HepG2 (cell line): ENCODE data around the gene SSPN. TPM values are rescaled to one million over a fixed set of nuclear protein-coding genes. Genes with fewer than 3 reads are reported as not detected.

Experiments
- ATAC-seq: fragments of 200-7000 bp; cut with Tn5 transposase; 3 replicates; pipeline ENCODE4 v1.9.1; 2020; ENCODE audit warnings: mild to moderate bottlenecking, moderate library complexity
- BruUV-seq: library from RNA; stranded (reverse); fragments of 400-500 nt; replicated peaks from 2 replicates; lab custom pipeline; 2021; lab: Mats Ljungman, UMichigan
- CTCF ChIA-PET: fragments of 300-600 bp; formaldehyde crosslinking; extraction: SDS; loops from one replicate; lab custom pipeline; 2021; ENCODE audit warnings: low total read pairs, inconsistent platforms, low intra/inter-chr PET ratio; lab: Yijun Ruan, JAX
- POLR2A ChIA-PET: fragments of 350-600 bp; sonication (Branson Sonifier 250); formaldehyde crosslinking; loops from one replicate; lab custom pipeline; 2020; ENCODE audit warnings: antibody characterized with exemption, inconsistent platforms; lab: Yijun Ruan, JAX
- DNase-seq: peaks from one replicate; pipeline ENCODE4 v3.0.0-alpha.2; 2015; ENCODE audit warnings: low spot score
- FAIRE-seq: peaks from 3 replicates; lab custom pipeline; 2011; peaks lifted over from hg19 to GRCh38; lab: Jason Lieb, UNC
- H2AFZ ChIP-seq: one replicate; pipeline ENCODE4 v1.6.1; 2011; ENCODE audit warnings: low read length, inconsistent platforms
- H3K27ac ChIP-seq: fragments of 300-600 bp; 3 replicates; pipeline ENCODE4 v1.8.0; 2011; ENCODE audit warnings: mixed run types, mild to moderate bottlenecking, mixed read lengths, low read length, inconsistent platforms; ENCODE audit not compliant: insufficient read depth; ENCODE audit errors: extremely low read length
- H3K27me3 ChIP-seq, 2 experiments: fragments of 200-600 bp in 1 of 2; 2 replicates in 1 of 2; 3 replicates in 1 of 2; pipeline versions ENCODE4 v1.6.0 to v1.8.0; 2011; ENCODE audit warnings: low read length in 2 of 2, mild to moderate bottlenecking in 2 of 2, moderate library complexity in 2 of 2, inconsistent platforms in 1 of 2; ENCODE audit not compliant: insufficient read depth in 2 of 2, control insufficient read depth in 1 of 2
- H3K36me3 ChIP-seq, 2 experiments: fragments of 200-600 bp in 1 of 2; replicated peaks in 1 of 2; 2 replicates in 1 of 2; 3 replicates in 1 of 2; pipeline versions ENCODE4 v1.5.1 to v1.8.0; 2011; ENCODE audit warnings: low read length in 2 of 2, inconsistent platforms in 1 of 2; ENCODE audit not compliant: insufficient read depth in 2 of 2, control insufficient read depth in 1 of 2
- H3K4me1 ChIP-seq: 2 replicates; pipeline ENCODE4 v1.5.1; 2012; ENCODE audit warnings: low read length, inconsistent platforms; ENCODE audit not compliant: insufficient read depth
- H3K4me2 ChIP-seq: 2 replicates; pipeline ENCODE4 v1.6.0; 2011; ENCODE audit warnings: low read depth, low read length, inconsistent platforms
- H3K4me3 ChIP-seq, 3 experiments: fragments of 200-600 bp in 1 of 3; sonication (generic), shearing (Covaris generic) in 1 of 3; replicated peaks in 1 of 3; 2 replicates each; pipeline ENCODE4 v1.5.1; 2011 to 2016; ENCODE audit warnings: low read length in 3 of 3, inconsistent platforms in 2 of 3, low read depth in 2 of 3, mild to moderate bottlenecking in 2 of 3, control low read depth in 1 of 3, mixed read lengths in 1 of 3; ENCODE audit not compliant: insufficient read depth in 1 of 3
- H3K79me2 ChIP-seq: one replicate; pipeline ENCODE4 v1.6.1; 2011; ENCODE audit warnings: low read length, inconsistent platforms; ENCODE audit not compliant: insufficient read depth
- H3K9ac ChIP-seq: 2 replicates; pipeline ENCODE4 v1.6.0; 2011; ENCODE audit warnings: mild to moderate bottlenecking, low read depth, low read length, inconsistent platforms; ENCODE audit not compliant: insufficient read depth
- H3K9me3 ChIP-seq: 2 replicates; pipeline ENCODE4 v1.5.1; 2012; ENCODE audit warnings: mild to moderate bottlenecking, low read length
- H4K20me1 ChIP-seq: 2 replicates; pipeline ENCODE4 v1.6.0; 2011; ENCODE audit warnings: inconsistent platforms, mild to moderate bottlenecking, low read length, moderate library complexity; ENCODE audit not compliant: insufficient read depth
- FOXA3 ChIP-seq: IDR thresholded peaks from 2 replicates; pipeline ENCODE4 v1.6.1; 2016; ENCODE audit warnings: missing genetic modification reagents, missing compliant biosample characterization
- ZBTB3 ChIP-seq: sonication (generic); formaldehyde crosslinking; IDR thresholded peaks from 2 replicates; pipeline ENCODE4 v1.4.0; 2020; ENCODE audit warnings: low read depth, mild to moderate bottlenecking, moderate library complexity, missing genetic modification reagents, borderline replicate concordance
- ZNF503 ChIP-seq: sonication (generic); formaldehyde crosslinking; IDR thresholded peaks from 2 replicates; pipeline ENCODE4 v1.4.0; 2020; ENCODE audit warnings: missing genetic modification reagents
- ZNF746 ChIP-seq: sonication (generic); formaldehyde crosslinking; IDR thresholded peaks from 2 replicates; pipeline ENCODE4 v1.8.0; 2022; ENCODE audit warnings: mild to moderate bottlenecking, missing genetic modification reagents
- WGBS: methylation state at CpG from one replicate; pipeline ENCODE4 v1.1.6; 2017; ENCODE audit warnings: low lambda C conversion rate; 5-methylcytosine and 5-hydroxymethylcytosine counted together
- in situ Hi-C: cut with HindIII; loops from 2 replicates; pipeline ENCODE4 v1.10.0; 2017; ENCODE audit warnings: low pct_unique_long_range_greater_than_20kb; ENCODE audit not compliant: extremely low pct_ligation_motif_present
- intact Hi-C: fragments of 100-400 bp; cut with micrococcal nuclease; formaldehyde crosslinking; loops from one replicate; pipeline ENCODE4 v1.10.0; 2022; ENCODE audit not compliant: unreplicated experiment
- polyA plus RNA-seq, 8 experiments: library from polyadenylated mRNA; depleted of rRNA in 3 of 8; stranded (reverse) in 7 of 8; unstranded in 1 of 8; fragments of >200 nt; fragmentation: Illumina TruSeq in 4 of 8; extraction: Trizol in 4 of 8; gene quantifications; 2 replicates each; pipeline versions ENCODE4 v1.2.1 to v1.2.3, GENCODE V29; 2011 to 2016; ENCODE audit warnings: low read depth in 4 of 8, missing spikeins in 1 of 8, mixed read lengths in 1 of 8; ENCODE audit not compliant: insufficient read depth in 1 of 8
- total RNA-seq, 5 experiments: library from RNA; depleted of rRNA; stranded (reverse); fragments of >200 nt; fragmentation: Illumina TruSeq; extraction: Trizol; gene quantifications; 2 replicates each; pipeline ENCODE4 v1.2.3, GENCODE V29; 2016; ENCODE audit warnings: low read depth in 1 of 5
- TF ChIP-seq, protein P1 (sequence below): sonication (generic); formaldehyde crosslinking; IDR thresholded peaks from 2 replicates; pipeline ENCODE4 v1.9.0; 2021; ENCODE audit warnings: missing genetic modification reagents, mild to moderate bottlenecking, borderline replicate concordance

SSPN gene
- total and polyA plus RNA-seq, 2 of the 13 experiments (the other 11 are each of a cell fraction or from before 2014, with no cell fraction given): not detected

DNA sequence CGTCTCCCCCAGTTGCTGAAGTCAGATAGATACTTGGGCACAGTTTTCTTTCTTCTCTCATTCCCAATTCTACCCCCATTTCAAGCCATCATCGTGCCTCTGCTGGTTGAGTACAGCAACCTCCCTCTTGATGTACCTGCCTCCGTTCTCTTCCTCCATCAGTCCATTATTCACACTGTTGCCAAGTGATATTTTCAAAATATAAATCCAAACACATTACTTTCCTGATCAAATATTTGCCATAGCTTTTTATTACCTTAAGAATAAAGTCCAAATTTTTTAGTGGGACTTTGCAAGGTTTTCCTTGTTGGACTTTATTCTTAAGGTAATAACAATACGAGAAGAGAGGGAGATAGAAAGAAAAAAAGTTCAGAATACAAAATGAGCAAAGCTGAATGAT, 18.6 kb upstream of the SSPN start:
- in situ Hi-C loops: no loop called here
- no peak overlapping the region for H3K4me3 ChIP-seq
- CTCF ChIA-PET: no interaction called here

More for the DNA sequence above, 18.6 kb upstream of the SSPN start:
- WGBS: 25% methylated on average over 4 of the region's 4 CpGs
- Histone ChIP-seq H3K27me3 (peaks cover 0 to 16% of the 10 kb centered on the region in 2 experiments; a peak in 2 of 5 replicates), H3K9ac (no peak overlapping the region), H3K27ac (no peak overlapping the region), H2AFZ (no peak overlapping the region), H3K79me2 (no peaks in the 10 kb centered on the region), H3K4me1 (no peaks in the 10 kb centered on the region), H3K4me2 (no peak overlapping the region)
- DNase-seq (no peak), FAIRE-seq (no peak)
- intact Hi-C loops: no loop called here
- POLR2A ChIA-PET: no interaction called here
- TF ChIP-seq ZNF746 (CRISPR knock-in tag) (no peak), FOXA3 (no peak), ZBTB3 (CRISPR knock-in tag) (no peak), ZNF503 (CRISPR knock-in tag) (no peak)
- TF ChIP-seq, protein P1, sequence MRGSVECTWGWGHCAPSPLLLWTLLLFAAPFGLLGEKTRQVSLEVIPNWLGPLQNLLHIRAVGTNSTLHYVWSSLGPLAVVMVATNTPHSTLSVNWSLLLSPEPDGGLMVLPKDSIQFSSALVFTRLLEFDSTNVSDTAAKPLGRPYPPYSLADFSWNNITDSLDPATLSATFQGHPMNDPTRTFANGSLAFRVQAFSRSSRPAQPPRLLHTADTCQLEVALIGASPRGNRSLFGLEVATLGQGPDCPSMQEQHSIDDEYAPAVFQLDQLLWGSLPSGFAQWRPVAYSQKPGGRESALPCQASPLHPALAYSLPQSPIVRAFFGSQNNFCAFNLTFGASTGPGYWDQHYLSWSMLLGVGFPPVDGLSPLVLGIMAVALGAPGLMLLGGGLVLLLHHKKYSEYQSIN: no peak
- TF ChIP-seq, all 625 proteins: peak for 0
- Histone ChIP-seq H3K36me3 (no peaks in the 10 kb centered on the region), H3K9me3 (no peaks in the 10 kb centered on the region), H4K20me1 (no peaks in the 10 kb centered on the region)
- ATAC-seq: no peak
- no TSS peak for BruUV-seq
